ENCODE measurements around the gene OTOG.
"Not testable (repeated sequence)": the region's sequence is repeated elsewhere in the genome, so short reads cannot be mapped to it uniquely, and the experiment has no call there.

The OTOG gene

GRCh38 chr11:17612221-17613188 lies 65.4 kb downstream of the OTOG start:
- Mint-ChIP-seq H3K4me3 (no peak overlapping the region), H3K27ac (no peak overlapping the region), H3K4me1 (ENCODE audit: low read depth) (no peaks in the 10 kb centered on the region), H3K27me3 (peaks cover 13% of the 10 kb centered on the region), H3K36me3 (ENCODE audit: low read depth) (no peaks in the 10 kb centered on the region), H3K9me3 (no peaks in the 10 kb centered on the region)

- no peaks in the 10 kb centered on the region for H3K36me3 Mint-ChIP-seq (ENCODE audit: low read depth)
- no peak overlapping the region for H3K27ac Mint-ChIP-seq
- H3K27me3 Mint-ChIP-seq, result peaks cover 20% of the 10 kb centered on the region
These were observed 66.4 kb downstream of the OTOG start for GRCh38 chr11:17613428-17613962.

GRCh38 chr11:17613983-17614382 lies 66.9 kb downstream of the OTOG start:
- no peak overlapping the region for H3K27ac Mint-ChIP-seq
- no peaks in the 10 kb centered on the region for H3K36me3 Mint-ChIP-seq (ENCODE audit: low read depth)
- H3K27me3 Mint-ChIP-seq, result peaks cover 20% of the 10 kb centered on the region
- no peaks in the 10 kb centered on the region for H3K9me3 Mint-ChIP-seq
- no peaks in the 10 kb centered on the region for H3K4me1 Mint-ChIP-seq (ENCODE audit: low read depth)
- H3K4me3 Mint-ChIP-seq, result no peak overlapping the region

More at GRCh38 chr11:17613428-17613962, 66.4 kb downstream of the OTOG start:
- Mint-ChIP-seq H3K4me1 (ENCODE audit: low read depth) (no peaks in the 10 kb centered on the region), H3K9me3 (no peaks in the 10 kb centered on the region), H3K4me3 (no peak overlapping the region)

- H3K27ac Mint-ChIP-seq; H3K9me3 Mint-ChIP-seq; H3K4me1 Mint-ChIP-seq (ENCODE audit: low read depth); H3K36me3 Mint-ChIP-seq (ENCODE audit: low read depth); H3K4me3 Mint-ChIP-seq: not testable (repeated sequence)
- H3K27me3 Mint-ChIP-seq, result peaks cover 57% of the 10 kb centered on the region
These were observed 75.7 kb downstream of the OTOG start for GRCh38 chr11:17622711-17623110.

GRCh38 chr11:17629113-17629512 lies 82.1 kb downstream of the OTOG start:
- no peak overlapping the region for H3K4me3 Mint-ChIP-seq
- no peaks in the 10 kb centered on the region for H3K36me3 Mint-ChIP-seq (ENCODE audit: low read depth)
- no peak overlapping the region for H3K27ac Mint-ChIP-seq
- no peaks in the 10 kb centered on the region for H3K9me3 Mint-ChIP-seq
- no peaks in the 10 kb centered on the region for H3K4me1 Mint-ChIP-seq (ENCODE audit: low read depth)
- H3K27me3 Mint-ChIP-seq, result peaks cover 43% of the 10 kb centered on the region

GRCh38 chr11:17630936-17631335 lies 83.9 kb downstream of the OTOG start:
- Mint-ChIP-seq H3K27me3 (peaks cover 34% of the 10 kb centered on the region), H3K4me3 (no peak overlapping the region), H3K36me3 (ENCODE audit: low read depth) (no peaks in the 10 kb centered on the region), H3K4me1 (ENCODE audit: low read depth) (no peaks in the 10 kb centered on the region), H3K27ac (no peak overlapping the region), H3K9me3 (no peaks in the 10 kb centered on the region)

- Mint-ChIP-seq H3K4me1 (ENCODE audit: low read depth) (no peaks in the 10 kb centered on the region), H3K4me3 (no peak overlapping the region), H3K27ac (no peak overlapping the region), H3K9me3 (no peaks in the 10 kb centered on the region), H3K27me3 (peaks cover 27% of the 10 kb centered on the region), H3K36me3 (ENCODE audit: low read depth) (no peaks in the 10 kb centered on the region)
These were observed 84.8 kb downstream of the OTOG start for GRCh38 chr11:17631702-17632365.

- Mint-ChIP-seq H3K27ac (no peak overlapping the region), H3K36me3 (ENCODE audit: low read depth) (no peaks in the 10 kb centered on the region), H3K27me3 (peaks cover 14% of the 10 kb centered on the region), H3K4me3 (no peak overlapping the region), H3K9me3 (no peaks in the 10 kb centered on the region), H3K4me1 (ENCODE audit: low read depth) (no peaks in the 10 kb centered on the region)
These were observed 86.4 kb downstream of the OTOG start for GRCh38 chr11:17633279-17633986.

GRCh38 chr11:17633987-17634775 lies 87.1 kb downstream of the OTOG start:
- no peaks in the 10 kb centered on the region for H3K4me1 Mint-ChIP-seq (ENCODE audit: low read depth)
- H3K4me3 Mint-ChIP-seq, result no peak overlapping the region
- H3K36me3 Mint-ChIP-seq (ENCODE audit: low read depth), result no peaks in the 10 kb centered on the region
- H3K27ac Mint-ChIP-seq, result no peak overlapping the region
- H3K9me3 Mint-ChIP-seq, result no peaks in the 10 kb centered on the region
- H3K27me3 Mint-ChIP-seq, result peaks cover 14% of the 10 kb centered on the region

- no peaks in the 10 kb centered on the region for H3K9me3 Mint-ChIP-seq
- H3K36me3 Mint-ChIP-seq (ENCODE audit: low read depth), result no peaks in the 10 kb centered on the region
- no peak overlapping the region for H3K4me3 Mint-ChIP-seq
- no peaks in the 10 kb centered on the region for H3K4me1 Mint-ChIP-seq (ENCODE audit: low read depth)
- H3K27ac Mint-ChIP-seq, result no peak overlapping the region
- H3K27me3 Mint-ChIP-seq, result peaks cover 8% of the 10 kb centered on the region
These were observed 87.9 kb downstream of the OTOG start for GRCh38 chr11:17634776-17635550.

- Mint-ChIP-seq H3K27me3 (peaks cover 5% of the 10 kb centered on the region), H3K4me3 (no peak overlapping the region), H3K4me1 (ENCODE audit: low read depth) (no peaks in the 10 kb centered on the region), H3K27ac (no peak overlapping the region), H3K9me3 (no peaks in the 10 kb centered on the region), H3K36me3 (ENCODE audit: low read depth) (no peaks in the 10 kb centered on the region)
These were observed 88.5 kb downstream of the OTOG start for GRCh38 chr11:17635551-17635938.

- no peaks in the 10 kb centered on the region for H3K9me3 Mint-ChIP-seq
- no peaks in the 10 kb centered on the region for H3K36me3 Mint-ChIP-seq (ENCODE audit: low read depth)
- no peak overlapping the region for H3K27ac Mint-ChIP-seq
- no peaks in the 10 kb centered on the region for H3K27me3 Mint-ChIP-seq
- no peak overlapping the region for H3K4me3 Mint-ChIP-seq
- H3K4me1 Mint-ChIP-seq (ENCODE audit: low read depth), result no peaks in the 10 kb centered on the region
These were observed 89.7 kb downstream of the OTOG start for GRCh38 chr11:17636721-17637120.

- no peaks in the 10 kb centered on the region for H3K36me3 Mint-ChIP-seq (ENCODE audit: low read depth)
- H3K4me1 Mint-ChIP-seq (ENCODE audit: low read depth), result no peaks in the 10 kb centered on the region
- no peak overlapping the region for H3K27ac Mint-ChIP-seq
- H3K4me3 Mint-ChIP-seq, result no peak overlapping the region
- H3K27me3 Mint-ChIP-seq, result no peaks in the 10 kb centered on the region
- H3K9me3 Mint-ChIP-seq, result no peaks in the 10 kb centered on the region
These were observed 90.8 kb downstream of the OTOG start for GRCh38 chr11:17637901-17638300.

GRCh38 chr11:17638311-17638710 lies 91.3 kb downstream of the OTOG start:
- Mint-ChIP-seq H3K36me3 (ENCODE audit: low read depth) (no peaks in the 10 kb centered on the region), H3K27me3 (no peaks in the 10 kb centered on the region), H3K9me3 (no peaks in the 10 kb centered on the region), H3K4me3 (no peak overlapping the region), H3K4me1 (ENCODE audit: low read depth) (no peaks in the 10 kb centered on the region), H3K27ac (no peak overlapping the region)

Measured in stimulated activated naive CD8-positive, alpha-beta T cell treated with anti-CD3 and anti-CD28 coated beads, Interleukin-15, Interleukin-2, amounts not matched to agents 100 ng/mL and 50 ng/mL, for 24 hours (primary cell).